GM06990 (cell line): ENCODE data around the gene GBF1.

Experiments used
- DNase-seq: peaks from one replicate; pipeline ENCODE4 v3.0.0-alpha.2; 2011; ENCODE audit not compliant: insufficient read length; ENCODE audit errors: extremely low read depth
- H3K27me3 ChIP-seq: replicated peaks from 2 replicates; pipeline ENCODE4 v1.6.0; 2011; ENCODE audit warnings: low read length; ENCODE audit not compliant: control insufficient read depth, insufficient read depth
- H3K36me3 ChIP-seq: 2 replicates; pipeline ENCODE4 v1.5.1; 2011; ENCODE audit warnings: low read length; ENCODE audit not compliant: control insufficient read depth, insufficient read depth
- H3K4me3 ChIP-seq: replicated peaks from 2 replicates; pipeline ENCODE4 v1.5.1; 2011; ENCODE audit warnings: low read depth, mild to moderate bottlenecking, control low read depth, low read length
- CTCF ChIP-seq: IDR thresholded peaks from 2 replicates; pipeline ENCODE4 v1.5.1; 2011; ENCODE audit warnings: low read length, control low read depth, mild to moderate bottlenecking, inconsistent platforms; ENCODE audit not compliant: insufficient read depth, poor library complexity, severe bottlenecking

The GBF1 gene

GRCh38 chr10:102286216-102286615 lies 40.9 kb downstream of the GBF1 start:
- no peak for TF ChIP-seq CTCF
- no peaks in the 10 kb centered on the region; the same call in none of the 2 replicates for H3K36me3 ChIP-seq

GRCh38 chr10:102287538-102287937 lies 42.2 kb downstream of the GBF1 start:
- H3K36me3 ChIP-seq: no peaks in the 10 kb centered on the region; the same call in none of the 2 replicates

More at GRCh38 chr10:102286216-102286615, 40.9 kb downstream of the GBF1 start:
- no peak for DNase-seq
- H3K27me3 ChIP-seq: no peaks in the 10 kb centered on the region
- H3K4me3 ChIP-seq: no peak overlapping the region

GRCh38 chr10:102287991-102288390 lies 42.7 kb downstream of the GBF1 start:
- DNase-seq: no peak
- H3K4me3 ChIP-seq: no peak overlapping the region
- H3K27me3 ChIP-seq: no peaks in the 10 kb centered on the region
- no peaks in the 10 kb centered on the region; the same call in none of the 2 replicates for H3K36me3 ChIP-seq
- TF ChIP-seq CTCF: no peak

More at GRCh38 chr10:102287538-102287937, 42.2 kb downstream of the GBF1 start:
- H3K27me3 ChIP-seq: no peaks in the 10 kb centered on the region
- no peak overlapping the region for H3K4me3 ChIP-seq
- TF ChIP-seq CTCF: no peak
- DNase-seq: no peak

- no peak for DNase-seq
- TF ChIP-seq CTCF: no peak
- H3K27me3 ChIP-seq: no peaks in the 10 kb centered on the region
- no peaks in the 10 kb centered on the region; the same call in 1 of the 2 replicates for H3K36me3 ChIP-seq
- H3K4me3 ChIP-seq: no peak overlapping the region
Observed at GRCh38 chr10:102289356-102289755, 44.0 kb downstream of the GBF1 start.

GRCh38 chr10:102289840-102290239 lies 44.5 kb downstream of the GBF1 start:
- no peaks in the 10 kb centered on the region; the same call in 1 of the 2 replicates for H3K36me3 ChIP-seq
- no peak for DNase-seq
- no peak overlapping the region for H3K4me3 ChIP-seq
- H3K27me3 ChIP-seq: no peaks in the 10 kb centered on the region
- TF ChIP-seq CTCF: no peak

GRCh38 chr10:102291221-102291905 lies 46.0 kb downstream of the GBF1 start:
- no peak for DNase-seq
- H3K36me3 ChIP-seq: no peaks in the 10 kb centered on the region; the same call in 1 of the 2 replicates
- no peak overlapping the region for H3K4me3 ChIP-seq
- no peaks in the 10 kb centered on the region for H3K27me3 ChIP-seq
- TF ChIP-seq CTCF: no peak
